ENCODE results near the gene USH2A. TPM values are rescaled to one million over a fixed set of nuclear protein-coding genes. Genes with fewer than 3 reads are reported as not detected.

The USH2A gene
- total RNA-seq, 4 donors from 2014 or later, result 0.08 to 0.18 TPM; not detected in 2

DNA sequence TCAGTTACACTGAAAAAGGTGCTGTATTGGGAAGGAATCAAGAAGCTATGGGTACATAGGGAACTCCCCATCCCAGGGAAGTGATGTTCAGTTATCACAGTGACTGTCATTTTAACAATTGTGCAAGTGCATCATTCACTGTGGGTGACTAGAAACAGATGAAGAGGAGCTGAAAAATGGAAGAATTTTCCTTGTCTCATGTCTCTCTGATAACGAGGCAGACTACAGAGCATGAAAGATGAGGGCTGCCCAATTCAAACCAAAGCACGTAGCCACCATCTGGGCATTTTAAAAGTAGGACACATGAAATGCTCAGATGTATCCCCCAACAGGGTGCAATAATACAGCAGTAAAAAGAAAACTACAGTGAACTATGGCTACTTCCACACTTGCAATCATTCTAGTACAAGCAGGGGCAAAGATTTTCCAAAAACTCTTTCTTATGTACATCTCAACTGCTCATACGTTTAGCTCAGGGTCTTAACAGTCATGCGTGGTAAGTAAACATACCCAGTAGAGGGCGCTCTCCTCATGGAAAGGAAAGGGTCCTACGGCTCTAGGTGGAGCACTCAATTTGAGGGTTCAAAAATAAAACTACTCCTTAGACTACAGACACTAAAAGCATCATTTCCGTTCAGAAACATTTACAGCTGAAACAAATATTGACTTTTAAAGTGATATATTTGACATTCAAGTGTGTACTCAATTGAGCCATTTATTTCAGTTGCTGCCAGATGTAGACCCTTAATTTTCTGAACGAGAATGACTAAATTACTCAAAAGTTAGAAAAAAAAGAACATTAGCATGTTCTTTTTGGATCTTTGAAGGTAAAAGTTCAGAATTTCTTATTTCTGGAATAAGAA, 713.0 kb downstream of the USH2A start:
- Histone ChIP-seq H3K36me3 (no peaks in the 10 kb centered on the region), H3K27ac (no peak overlapping the region), H3K9me3 (no peaks in the 10 kb centered on the region), H3K4me3 (no peak overlapping the region), H3K27me3 (no peaks in the 10 kb centered on the region), H3K4me1 (no peaks in the 10 kb centered on the region)
- 33% methylated on average over 8 of the region's 8 CpGs for WGBS
- no peak for DNase-seq (ENCODE audit: low spot score in 2 of 2)
- TF ChIP-seq, protein P1, sequence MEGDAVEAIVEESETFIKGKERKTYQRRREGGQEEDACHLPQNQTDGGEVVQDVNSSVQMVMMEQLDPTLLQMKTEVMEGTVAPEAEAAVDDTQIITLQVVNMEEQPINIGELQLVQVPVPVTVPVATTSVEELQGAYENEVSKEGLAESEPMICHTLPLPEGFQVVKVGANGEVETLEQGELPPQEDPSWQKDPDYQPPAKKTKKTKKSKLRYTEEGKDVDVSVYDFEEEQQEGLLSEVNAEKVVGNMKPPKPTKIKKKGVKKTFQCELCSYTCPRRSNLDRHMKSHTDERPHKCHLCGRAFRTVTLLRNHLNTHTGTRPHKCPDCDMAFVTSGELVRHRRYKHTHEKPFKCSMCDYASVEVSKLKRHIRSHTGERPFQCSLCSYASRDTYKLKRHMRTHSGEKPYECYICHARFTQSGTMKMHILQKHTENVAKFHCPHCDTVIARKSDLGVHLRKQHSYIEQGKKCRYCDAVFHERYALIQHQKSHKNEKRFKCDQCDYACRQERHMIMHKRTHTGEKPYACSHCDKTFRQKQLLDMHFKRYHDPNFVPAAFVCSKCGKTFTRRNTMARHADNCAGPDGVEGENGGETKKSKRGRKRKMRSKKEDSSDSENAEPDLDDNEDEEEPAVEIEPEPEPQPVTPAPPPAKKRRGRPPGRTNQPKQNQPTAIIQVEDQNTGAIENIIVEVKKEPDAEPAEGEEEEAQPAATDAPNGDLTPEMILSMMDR (IDR thresholded peaks at IDR 0.05), result peak in 1 of 2 donors; percentile 31
- no peak for TF ChIP-seq POLR2A (IDR thresholded peaks at IDR 0.05)
- no peak for TF ChIP-seq POLR2AphosphoS5 (IDR thresholded peaks at IDR 0.05)

DNA sequence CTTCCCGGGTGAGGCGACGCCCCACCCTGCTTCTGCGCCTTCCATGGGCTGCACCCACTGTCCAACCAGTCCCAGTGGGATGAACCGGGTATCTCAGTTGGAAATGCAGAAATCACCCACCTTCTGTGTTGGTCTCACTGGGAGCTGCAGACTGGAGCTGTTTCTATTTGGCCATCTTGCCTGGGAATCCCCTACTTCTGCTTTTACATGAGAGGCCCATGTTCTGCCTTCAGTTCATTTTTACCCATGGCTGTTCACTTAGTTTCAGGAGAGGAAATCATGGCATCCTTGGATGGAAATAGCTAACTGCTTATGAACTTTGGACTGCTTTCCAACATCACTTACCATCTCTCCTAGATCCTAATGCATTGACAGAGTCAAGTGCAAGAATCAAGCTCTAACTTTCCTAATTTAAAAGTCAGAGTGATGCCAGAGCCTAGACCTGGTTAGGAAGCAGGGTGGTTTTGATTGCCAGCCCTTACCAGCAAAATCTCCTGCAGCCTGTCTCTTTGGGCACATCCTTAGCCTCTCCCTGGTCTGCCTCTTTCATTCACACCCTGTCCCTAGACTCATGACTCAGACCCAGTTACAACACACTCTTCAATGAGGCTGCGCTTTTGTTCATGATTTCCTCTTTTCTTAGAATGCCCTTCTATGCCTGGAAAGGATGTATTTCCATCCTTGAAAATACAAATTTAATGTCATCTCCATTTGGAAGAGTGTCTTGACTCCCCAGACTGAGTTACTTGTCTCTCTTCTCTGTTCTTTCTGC, 719.0 kb downstream of the USH2A start:
- H3K4me3 ChIP-seq, result no peak overlapping the region
- H3K36me3 ChIP-seq, result no peaks in the 10 kb centered on the region
- no peaks in the 10 kb centered on the region for H3K9me3 ChIP-seq
- no peaks in the 10 kb centered on the region for H3K4me1 ChIP-seq
- TF ChIP-seq, protein P1 (IDR thresholded peaks at IDR 0.05), result no peak
- no peak for TF ChIP-seq POLR2A (IDR thresholded peaks at IDR 0.05)
- no peak for TF ChIP-seq POLR2AphosphoS5 (IDR thresholded peaks at IDR 0.05)
- 75% methylated on average over 6 of the region's 6 CpGs for WGBS
- no peak overlapping the region for H3K27ac ChIP-seq
- DNase-seq (ENCODE audit: low spot score in 2 of 2), result no peak
- H3K27me3 ChIP-seq, result no peaks in the 10 kb centered on the region

DNA sequence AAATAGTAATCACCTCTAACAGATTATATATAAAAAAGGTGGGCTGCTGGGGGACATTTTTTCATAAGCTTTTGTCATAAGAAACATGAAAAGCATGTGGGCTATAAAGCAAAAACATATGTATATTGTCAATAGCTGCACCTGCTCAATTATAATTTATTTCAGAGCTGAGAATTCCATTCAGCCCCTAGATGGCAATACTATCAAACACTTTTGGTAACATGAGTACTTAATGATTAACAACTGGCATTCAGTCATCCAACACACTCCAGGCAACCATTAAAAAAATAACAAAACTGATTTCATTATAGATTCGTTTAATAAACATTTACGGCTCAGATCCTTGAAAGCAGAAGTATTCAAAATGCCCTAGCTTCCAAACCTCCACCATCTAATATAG, 741.0 kb downstream of the USH2A start:
- Histone ChIP-seq H3K36me3 (no peaks in the 10 kb centered on the region), H3K27me3 (no peaks in the 10 kb centered on the region), H3K4me1 (no peaks in the 10 kb centered on the region), H3K27ac (no peak overlapping the region), H3K9me3 (no peaks in the 10 kb centered on the region), H3K4me3 (no peak overlapping the region)
- no peak for DNase-seq (ENCODE audit: low spot score in 2 of 2)
- TF ChIP-seq POLR2A (IDR thresholded peaks at IDR 0.05) (no peak), EP300 (IDR thresholded peaks at IDR 0.05) (no peak), POLR2AphosphoS5 (IDR thresholded peaks at IDR 0.05) (no peak)
- TF ChIP-seq, protein P1 (IDR thresholded peaks at IDR 0.05), result no peak
- WGBS, result 42% methylated on average over 2 of the region's 2 CpGs

DNA sequence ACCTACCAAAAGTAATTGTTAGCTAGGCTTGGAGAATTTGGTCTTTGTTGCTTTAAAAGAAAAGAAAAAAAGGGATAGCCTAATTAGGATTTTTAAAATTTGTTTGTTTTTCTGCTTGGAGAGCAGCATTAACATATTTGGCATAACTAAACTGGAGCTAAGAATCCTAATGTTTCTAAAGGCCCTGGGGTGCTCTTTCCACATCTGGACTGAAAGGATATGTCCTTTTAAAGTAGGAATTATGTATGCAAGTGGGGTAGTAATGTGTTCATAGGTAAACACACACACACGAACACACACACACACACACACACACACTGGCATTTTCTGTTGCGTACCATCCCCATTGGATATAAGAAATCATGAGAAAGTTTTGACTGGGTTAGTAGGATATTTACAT, 742.2 kb downstream of the USH2A start:
- no peaks in the 10 kb centered on the region for H3K4me1 ChIP-seq
- no peak for TF ChIP-seq POLR2AphosphoS5 (IDR thresholded peaks at IDR 0.05)
- TF ChIP-seq, protein P1 (IDR thresholded peaks at IDR 0.05), result no peak
- no peaks in the 10 kb centered on the region for H3K36me3 ChIP-seq
- H3K9me3 ChIP-seq, result no peaks in the 10 kb centered on the region
- no peaks in the 10 kb centered on the region for H3K27me3 ChIP-seq
- no peak for DNase-seq (ENCODE audit: low spot score in 2 of 2)
- H3K4me3 ChIP-seq, result no peak overlapping the region
- WGBS, result 66% methylated on average over 2 of the region's 2 CpGs
- no peak overlapping the region for H3K27ac ChIP-seq

DNA sequence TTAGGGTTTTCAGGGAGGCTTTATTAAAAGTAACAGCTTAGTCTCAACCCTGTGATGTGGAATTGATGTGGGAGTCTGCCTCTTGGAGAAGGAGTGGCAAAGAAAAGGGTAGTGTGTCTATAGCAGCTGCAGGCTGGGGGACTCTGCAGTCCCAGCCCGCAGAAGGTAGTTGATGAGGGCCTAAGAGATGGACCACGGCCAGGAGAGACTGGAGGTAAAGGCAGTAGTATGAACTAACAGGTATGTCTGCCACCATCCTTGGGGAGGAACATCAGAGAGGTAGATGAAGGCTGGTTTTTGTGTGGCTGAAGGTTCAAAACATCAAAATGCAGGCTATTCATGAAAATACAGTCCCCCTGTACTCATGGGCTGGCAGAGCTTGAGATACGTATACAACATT, 744.0 kb downstream of the USH2A start:
- Histone ChIP-seq H3K9me3 (no peaks in the 10 kb centered on the region), H3K4me3 (no peak overlapping the region), H3K4me1 (no peaks in the 10 kb centered on the region), H3K27me3 (no peaks in the 10 kb centered on the region), H3K36me3 (no peaks in the 10 kb centered on the region), H3K27ac (no peak overlapping the region)
- WGBS, result 87% methylated on average over 3 of the region's 3 CpGs
- TF ChIP-seq, protein P1 (IDR thresholded peaks at IDR 0.05), result no peak
- no peak for TF ChIP-seq EP300 (IDR thresholded peaks at IDR 0.05)
- no peak for TF ChIP-seq POLR2AphosphoS5 (IDR thresholded peaks at IDR 0.05)
- no peak for TF ChIP-seq POLR2A (IDR thresholded peaks at IDR 0.05)
- DNase-seq (ENCODE audit: low spot score in 2 of 2), result no peak
